GM10266 (cell line): Measurements from ENCODE around the gene SMG1.
A peak's percentile ranks its signal among the peaks of the same experiment; 100 is the strongest.

ENCODE experiments used
- DNase-seq: peaks from one replicate; pipeline ENCODE4 v3.0.0; 2012; ENCODE audit errors: extremely low spot score
- TF ChIP-seq, protein P1 (sequence below): IDR thresholded peaks from 2 replicates; pipeline ENCODE4 v1.5.1; 2012; ENCODE audit warnings: mild to moderate bottlenecking, low read depth; ENCODE audit not compliant: control insufficient read depth, insufficient read depth; ENCODE audit errors: missing control alignments

Gene SMG1

DNA sequence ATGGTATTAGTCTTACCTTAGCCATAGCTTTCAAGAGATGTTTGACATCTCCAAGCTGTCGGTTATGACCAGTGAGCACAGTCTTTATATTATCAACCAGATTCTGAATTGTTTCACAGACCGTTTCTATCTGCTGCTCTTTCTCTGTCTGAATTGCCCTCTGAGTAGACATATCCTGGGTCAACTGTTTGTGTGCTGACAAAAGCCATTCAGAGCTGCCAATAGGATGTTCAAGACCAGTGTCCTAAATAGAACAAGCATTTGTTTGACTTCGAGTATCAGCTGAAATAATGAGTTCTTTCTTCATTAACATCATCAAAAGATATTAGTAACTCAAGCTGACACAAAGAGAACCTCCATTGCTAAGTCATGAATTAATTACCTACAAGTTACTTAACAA lies 109.9 kb downstream of the SMG1 start:
- no peak for DNase-seq
- TF ChIP-seq, protein P1, sequence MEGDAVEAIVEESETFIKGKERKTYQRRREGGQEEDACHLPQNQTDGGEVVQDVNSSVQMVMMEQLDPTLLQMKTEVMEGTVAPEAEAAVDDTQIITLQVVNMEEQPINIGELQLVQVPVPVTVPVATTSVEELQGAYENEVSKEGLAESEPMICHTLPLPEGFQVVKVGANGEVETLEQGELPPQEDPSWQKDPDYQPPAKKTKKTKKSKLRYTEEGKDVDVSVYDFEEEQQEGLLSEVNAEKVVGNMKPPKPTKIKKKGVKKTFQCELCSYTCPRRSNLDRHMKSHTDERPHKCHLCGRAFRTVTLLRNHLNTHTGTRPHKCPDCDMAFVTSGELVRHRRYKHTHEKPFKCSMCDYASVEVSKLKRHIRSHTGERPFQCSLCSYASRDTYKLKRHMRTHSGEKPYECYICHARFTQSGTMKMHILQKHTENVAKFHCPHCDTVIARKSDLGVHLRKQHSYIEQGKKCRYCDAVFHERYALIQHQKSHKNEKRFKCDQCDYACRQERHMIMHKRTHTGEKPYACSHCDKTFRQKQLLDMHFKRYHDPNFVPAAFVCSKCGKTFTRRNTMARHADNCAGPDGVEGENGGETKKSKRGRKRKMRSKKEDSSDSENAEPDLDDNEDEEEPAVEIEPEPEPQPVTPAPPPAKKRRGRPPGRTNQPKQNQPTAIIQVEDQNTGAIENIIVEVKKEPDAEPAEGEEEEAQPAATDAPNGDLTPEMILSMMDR = no peak

DNA sequence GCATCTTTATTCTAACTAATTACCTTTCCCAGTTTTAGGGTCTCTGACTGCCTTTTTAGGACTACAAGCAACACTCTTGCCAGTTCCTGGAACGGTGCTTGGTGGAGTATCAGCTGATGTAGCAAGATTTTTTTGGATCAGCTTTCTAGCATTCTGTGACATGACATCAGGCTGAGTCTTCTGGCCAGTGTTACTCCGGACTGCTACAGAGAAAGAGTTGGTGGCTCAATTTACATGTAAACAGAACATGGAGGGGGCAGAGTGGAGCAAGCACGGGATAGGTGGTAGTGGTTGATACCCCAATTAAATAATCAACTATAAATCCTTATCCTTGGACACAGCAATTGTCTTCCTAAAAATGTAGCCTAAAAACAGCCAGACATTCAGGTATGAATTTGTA lies 114.3 kb downstream of the SMG1 start:
- no peak for DNase-seq
- TF ChIP-seq, protein P1 = no peak

DNA sequence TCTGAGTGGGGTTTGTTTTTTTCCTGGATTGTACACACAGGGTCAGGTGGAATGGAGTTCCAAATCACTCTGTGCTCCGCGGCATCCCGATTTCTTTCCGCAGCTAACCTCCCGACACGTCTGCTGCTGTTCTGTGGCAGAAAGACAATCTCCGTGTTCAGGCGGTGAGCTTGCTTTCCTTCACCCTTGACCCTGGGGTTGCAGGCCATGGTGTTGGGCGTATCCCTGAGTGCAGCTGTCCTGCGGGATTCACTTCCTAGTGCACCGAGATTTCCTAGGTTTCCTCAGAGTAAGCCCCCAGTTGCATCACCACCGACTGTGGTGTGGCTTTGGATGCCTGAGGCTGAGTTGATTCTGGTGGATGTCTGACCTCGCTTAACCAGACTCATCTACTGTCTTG lies 117.0 kb downstream of the SMG1 start:
- no peak for DNase-seq
- TF ChIP-seq, protein P1 = no peak

DNA sequence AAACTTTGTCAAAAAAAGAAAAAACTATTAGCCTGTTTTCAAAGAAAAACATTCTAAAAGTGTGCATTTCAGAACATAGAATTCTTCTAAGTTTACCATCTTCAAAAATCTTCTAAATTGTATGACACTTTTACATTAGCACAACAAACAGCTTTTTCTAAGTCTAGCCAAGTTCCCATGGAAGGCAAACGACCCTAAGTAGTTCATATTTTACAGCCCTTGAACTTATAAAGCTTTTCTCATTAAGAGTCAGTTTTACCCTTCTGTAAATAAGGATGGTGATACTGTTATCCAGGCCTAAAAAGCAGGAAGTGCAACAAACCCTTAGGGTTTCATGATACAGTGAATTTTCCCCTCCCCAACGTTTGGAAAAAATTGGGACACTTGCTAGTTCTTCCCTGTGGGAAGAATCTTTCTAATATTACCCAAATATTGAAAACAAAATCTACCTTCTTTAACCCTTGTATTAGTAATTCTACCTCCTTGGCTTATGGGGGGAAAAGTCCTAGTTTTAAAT lies 120.9 kb downstream of the SMG1 start:
- DNase-seq = no peak
- TF ChIP-seq, protein P1 = no peak

DNA sequence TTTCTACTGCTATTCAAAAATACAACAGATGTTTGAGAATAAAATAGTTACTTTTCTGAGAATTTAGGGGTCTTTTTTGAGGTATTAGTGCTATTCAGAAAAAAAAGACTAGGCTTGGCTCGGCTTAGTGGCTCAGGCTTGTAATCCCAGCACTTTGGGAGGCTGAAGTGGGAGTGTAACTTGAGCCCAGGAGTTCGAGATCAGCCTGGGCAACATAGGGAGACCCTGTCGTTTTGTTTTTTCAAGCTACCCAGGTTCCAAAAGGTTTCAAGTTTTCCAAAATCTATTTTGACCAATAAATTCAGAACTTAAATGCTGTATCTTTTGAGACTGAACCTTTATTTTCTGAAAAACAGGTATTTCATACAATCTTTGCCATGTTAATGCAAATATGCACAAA lies 121.7 kb downstream of the SMG1 start:
- no peak for DNase-seq
- TF ChIP-seq, protein P1 = no peak

DNA sequence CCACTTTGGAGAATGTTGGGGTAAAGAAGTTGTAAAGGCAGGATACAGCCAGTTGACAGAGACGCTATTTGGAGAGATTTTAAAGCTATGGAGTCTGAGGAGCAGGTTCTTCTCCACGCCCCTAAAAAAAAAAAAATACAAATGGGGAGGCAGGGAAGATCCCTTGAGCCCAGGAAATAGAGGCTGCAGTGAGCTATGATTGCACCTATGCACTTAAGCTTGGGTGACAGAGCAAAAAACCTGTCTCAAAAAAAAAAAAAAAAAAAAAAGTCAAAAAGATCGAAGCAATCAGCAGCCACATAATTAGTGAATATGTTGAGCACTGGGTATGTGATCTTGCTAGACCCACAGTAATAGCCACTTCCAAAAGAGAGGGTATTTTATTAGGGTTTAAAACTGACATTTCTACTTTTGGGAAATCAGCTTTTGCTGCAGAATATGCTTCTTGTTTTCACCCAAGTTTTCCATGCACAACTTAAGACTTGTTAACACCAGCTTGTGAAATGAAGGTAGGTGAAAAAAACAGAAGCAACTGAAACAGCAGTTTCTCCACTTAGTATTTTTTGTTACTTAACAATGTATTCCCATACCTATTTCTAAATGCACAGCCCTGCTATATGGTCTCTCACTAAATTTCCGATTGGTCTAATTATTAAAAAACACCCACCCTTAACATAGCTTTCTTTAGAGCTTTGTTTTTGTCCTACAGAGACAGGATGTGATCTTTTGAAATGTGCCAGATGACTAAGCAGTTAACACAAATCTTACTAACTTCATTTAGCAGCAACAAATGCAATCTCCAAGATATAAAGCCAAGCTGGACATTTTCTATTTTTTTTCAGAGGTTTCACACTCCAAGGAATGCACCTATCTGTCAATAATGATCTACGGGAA lies 122.4 kb downstream of the SMG1 start:
- TF ChIP-seq, protein P1 = no peak
- DNase-seq = peak; percentile 17

DNA sequence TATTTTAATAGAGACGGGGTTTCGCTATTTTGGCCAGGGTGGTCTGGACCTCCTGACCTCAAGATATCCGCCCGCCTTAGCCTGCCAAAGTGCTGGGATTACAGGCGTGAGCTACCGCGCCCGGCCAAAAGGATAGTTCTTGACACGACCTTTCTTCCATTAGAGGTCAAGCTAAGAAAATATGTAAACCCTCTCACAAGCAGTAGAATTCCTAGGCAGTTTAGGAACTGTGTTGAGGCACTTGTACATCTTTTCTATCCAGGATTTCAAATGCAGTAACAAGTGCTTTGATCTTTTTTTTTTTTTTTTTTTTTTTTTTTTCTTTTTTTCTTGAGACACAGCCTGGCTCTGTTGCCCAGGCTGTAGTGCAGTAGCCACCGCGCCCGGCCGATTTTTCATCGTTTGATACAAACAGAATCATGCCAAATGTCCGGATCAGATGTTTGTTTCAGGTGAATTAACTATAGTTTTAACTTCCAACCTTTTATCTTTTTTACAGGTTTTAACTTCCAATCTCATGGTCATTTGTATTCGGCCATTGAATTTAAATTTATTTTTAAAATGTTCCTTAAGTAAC lies 123.4 kb downstream of the SMG1 start:
- TF ChIP-seq, protein P1 = no peak
- DNase-seq = no peak
